ENCODE results near the gene BSN.

The BSN gene

GRCh38 chr3:49713336-49714105 lies 159.2 kb downstream of the BSN start:
- no peak for DNase-seq (ENCODE audit: low read depth in 2 of 3, low spot score in 2 of 3)

- DNase-seq (ENCODE audit: low read depth in 2 of 3, low spot score in 2 of 3), result no peak
These were observed 160.7 kb downstream of the BSN start for GRCh38 chr3:49714728-49715550.

- DNase-seq (ENCODE audit: low read depth in 2 of 3, low spot score in 2 of 3), result no peak
These were observed 161.4 kb downstream of the BSN start for GRCh38 chr3:49715611-49716121.

GRCh38 chr3:49716169-49716568 lies 161.9 kb downstream of the BSN start:
- DNase-seq (ENCODE audit: low read depth in 2 of 3, low spot score in 2 of 3), result no peak

GRCh38 chr3:49716691-49717210 lies 162.5 kb downstream of the BSN start:
- no peak for DNase-seq (ENCODE audit: low read depth in 2 of 3, low spot score in 2 of 3)

GRCh38 chr3:49717211-49717958 lies 163.1 kb downstream of the BSN start:
- DNase-seq (ENCODE audit: low read depth in 2 of 3, low spot score in 2 of 3), result no peak

- DNase-seq (ENCODE audit: low read depth in 2 of 3, low spot score in 2 of 3), result no peak
These were observed 163.9 kb downstream of the BSN start for GRCh38 chr3:49717959-49718857.

- DNase-seq (ENCODE audit: low read depth in 2 of 3, low spot score in 2 of 3), result no peak
These were observed 164.6 kb downstream of the BSN start for GRCh38 chr3:49718858-49719213.

- DNase-seq (ENCODE audit: low read depth in 2 of 3, low spot score in 2 of 3), result peak; percentile 78 to 84 (median 83)
These were observed 165.1 kb downstream of the BSN start, which contains the start of gene AMIGO3 for GRCh38 chr3:49719214-49719884. Gene AMIGO3 (minus strand): TSS chr3:49719684. CDS start chr3:49719465, 219 bp downstream.

All from activated CD8-positive, alpha-beta memory T cell treated with anti-CD3 and anti-CD28 coated beads for 48 hours (primary cell).